Activated gamma-delta T cell treated with Interleukin-2 at 50 U/mL for 16 hours (primary cell): ENCODE data around the gene DSE.

Source experiments
- DNase-seq: peaks from one replicate; pipeline ENCODE4 v3.0.0-alpha.2; 2020

The DSE gene

GRCh38 chr6:116389357-116389756 is 18.6 kb downstream of the DSE start:
- no peak for DNase-seq

GRCh38 chr6:116390581-116390980 is 19.8 kb downstream of the DSE start:
- DNase-seq: no peak

GRCh38 chr6:116392132-116393013 is 21.6 kb downstream of the DSE start:
- DNase-seq: no peak

- no peak for DNase-seq
Measured at GRCh38 chr6:116393430-116393829, 22.7 kb downstream of the DSE start.

- DNase-seq: no peak
Measured at GRCh38 chr6:116395647-116396046, 24.9 kb downstream of the DSE start.

- no peak for DNase-seq
Measured at GRCh38 chr6:116396441-116396840, 25.7 kb downstream of the DSE start.

GRCh38 chr6:116397914-116398313 is 27.2 kb downstream of the DSE start:
- no peak for DNase-seq

GRCh38 chr6:116398316-116399010 is 27.7 kb downstream of the DSE start:
- no peak for DNase-seq

GRCh38 chr6:116399287-116399686 is 28.5 kb downstream of the DSE start:
- no peak for DNase-seq

- no peak for DNase-seq
Measured at GRCh38 chr6:116400328-116400727, 29.6 kb downstream of the DSE start.

GRCh38 chr6:116402108-116402937 is 31.6 kb downstream of the DSE start:
- no peak for DNase-seq

GRCh38 chr6:116403205-116403604 is 32.5 kb downstream of the DSE start:
- no peak for DNase-seq

- no peak for DNase-seq
Measured at GRCh38 chr6:116404696-116405095, 33.9 kb downstream of the DSE start.

- no peak for DNase-seq
Measured at GRCh38 chr6:116405138-116405537, 34.4 kb downstream of the DSE start.

- no peak for DNase-seq
Measured at GRCh38 chr6:116405652-116406356, 35.1 kb downstream of the DSE start.

- DNase-seq: no peak
Measured at GRCh38 chr6:116406678-116407345, 36.1 kb downstream of the DSE start.

GRCh38 chr6:116408491-116408890 is 37.7 kb downstream of the DSE start:
- DNase-seq: no peak

- no peak for DNase-seq
Measured at GRCh38 chr6:116409756-116410155, 39.0 kb downstream of the DSE start.

- DNase-seq: no peak
Measured at GRCh38 chr6:116411284-116411623, 40.5 kb downstream of the DSE start.

GRCh38 chr6:116412270-116412669 is 41.5 kb downstream of the DSE start:
- DNase-seq: no peak

GRCh38 chr6:116413357-116413756 is 42.6 kb downstream of the DSE start:
- DNase-seq: no peak

GRCh38 chr6:116417661-116418060 is 46.9 kb downstream of the DSE start:
- DNase-seq: no peak
